Keratinocyte (primary cell): ENCODE measurements around the gene MLLT1. TPM values are rescaled to one million over a fixed set of nuclear protein-coding genes. Genes with fewer than 3 reads are reported as not detected.

Source experiments
- DNase-seq: peaks from one replicate; pipeline ENCODE4 v3.0.0-alpha.2; 2011; ENCODE audit warnings: low read depth, missing footprints, low spot score
- FAIRE-seq: peaks from 2 replicates; lab custom pipeline; 2011; peaks lifted over from hg19 to GRCh38; lab: Jason Lieb, UNC
- H2AFZ ChIP-seq: 2 replicates; pipeline ENCODE4 v1.6.0; 2012; ENCODE audit warnings: low read length, control low read depth, inconsistent platforms; ENCODE audit not compliant: control insufficient read depth
- H3K27ac ChIP-seq: 2 replicates; pipeline ENCODE4 v1.5.1; 2011; ENCODE audit warnings: low read length; ENCODE audit not compliant: control insufficient read depth, insufficient read depth
- H3K27me3 ChIP-seq: 3 replicates; pipeline ENCODE4 v1.6.0; 2011; ENCODE audit warnings: low read length; ENCODE audit not compliant: control insufficient read depth, insufficient read depth; ENCODE audit errors: extremely low read depth
- H3K36me3 ChIP-seq, 2 experiments: 2 replicates in 1 of 2; 3 replicates in 1 of 2; pipeline ENCODE4 v1.5.1; 2011; ENCODE audit warnings: low read length in 2 of 2, mild to moderate bottlenecking in 1 of 2; ENCODE audit not compliant: control insufficient read depth in 2 of 2, insufficient read depth in 2 of 2; ENCODE audit errors: extremely low read depth in 1 of 2
- H3K4me1 ChIP-seq: 3 replicates; pipeline ENCODE4 v1.5.1; 2011; ENCODE audit warnings: low read length; ENCODE audit not compliant: control insufficient read depth, insufficient read depth; ENCODE audit errors: extremely low read depth
- H3K4me2 ChIP-seq: 3 replicates; pipeline ENCODE4 v1.6.0; 2011; ENCODE audit warnings: low read depth, low read length; ENCODE audit not compliant: control insufficient read depth, insufficient read depth; ENCODE audit errors: extremely low read depth
- H3K4me3 ChIP-seq, 3 experiments: fragments of 200-600 bp in 1 of 3; sonication (generic) in 1 of 3; 2 replicates in 2 of 3; 3 replicates in 1 of 3; pipeline ENCODE4 v1.5.1; 2011 to 2016; ENCODE audit warnings: low read length in 3 of 3, mild to moderate bottlenecking in 3 of 3, control low read depth in 2 of 3, inconsistent platforms in 1 of 3, low read depth in 1 of 3, mixed read lengths in 1 of 3, mixed run types in 1 of 3, moderate library complexity in 1 of 3; ENCODE audit not compliant: control insufficient read depth in 2 of 3, insufficient read depth in 2 of 3; ENCODE audit errors: extremely low read depth in 1 of 3
- H3K79me2 ChIP-seq: 2 replicates; pipeline ENCODE4 v1.6.0; 2012; ENCODE audit warnings: low read length; ENCODE audit not compliant: control insufficient read depth, insufficient read depth
- H3K9ac ChIP-seq: 3 replicates; pipeline ENCODE4 v1.6.0; 2011; ENCODE audit warnings: low read length; ENCODE audit not compliant: control insufficient read depth, insufficient read depth; ENCODE audit errors: extremely low read depth
- H3K9me1 ChIP-seq: 3 replicates; pipeline ENCODE4 v1.6.0; 2011; ENCODE audit warnings: low read length; ENCODE audit not compliant: control insufficient read depth, insufficient read depth; ENCODE audit errors: extremely low read depth
- H3K9me3 ChIP-seq: 2 replicates; pipeline ENCODE4 v1.5.1; 2012; ENCODE audit warnings: low read depth, low read length; ENCODE audit not compliant: control insufficient read depth
- H4K20me1 ChIP-seq: 3 replicates; pipeline ENCODE4 v1.6.0; 2011; ENCODE audit warnings: low read length; ENCODE audit not compliant: control insufficient read depth, insufficient read depth; ENCODE audit errors: extremely low read depth
- EZH2 ChIP-seq: IDR thresholded peaks from one replicate; pipeline ENCODE4 v1.6.1; 2012; ENCODE audit warnings: inconsistent platforms, mild to moderate bottlenecking, low read length, moderate library complexity
- dilution Hi-C: fragments of 300-500 bp; cut with MboI; formaldehyde crosslinking; loops from one replicate; pipeline ENCODE4 v1.7.0; 2020; ENCODE audit warnings: low sequenced_read_pairs; ENCODE audit not compliant: extremely low pct_ligation_motif_present
- polyA plus RNA-seq, 5 experiments: library from polyadenylated mRNA; depleted of rRNA in 3 of 5; stranded (reverse) in 3 of 5; stranded (forward) in 1 of 5; unstranded in 1 of 5; fragments of >200 nt; gene quantifications; 1 replicate in 1 of 5; 2 replicates in 3 of 5; 3 replicates in 1 of 5; pipeline versions ENCODE4 v1.2.1 to v1.2.3, GENCODE V29; 2011 to 2012; ENCODE audit warnings: missing spikeins in 2 of 5, low read depth in 1 of 5, low replicate concordance in 1 of 5
- TF ChIP-seq, protein P1 (sequence below), 3 experiments: IDR thresholded peaks in 1 of 3; conservative IDR thresholded peaks in 1 of 3; optimal IDR thresholded peaks in 1 of 3; 2 replicates in 2 of 3; 3 replicates in 1 of 3; pipeline versions ENCODE3 to v1.5.1; 2011; ENCODE audit warnings: low read length in 3 of 3, mild to moderate bottlenecking in 3 of 3, moderate library complexity in 2 of 3, control low read depth in 1 of 3, inconsistent platforms in 1 of 3; ENCODE audit not compliant: insufficient read depth in 2 of 3; ENCODE audit errors: extremely low read depth in 1 of 3

The MLLT1 gene
- polyA plus RNA-seq, 1 donor (not counting 4 experiments of a cell fraction or from before 2014, with no cell fraction given) = 8.3 TPM

DNA sequence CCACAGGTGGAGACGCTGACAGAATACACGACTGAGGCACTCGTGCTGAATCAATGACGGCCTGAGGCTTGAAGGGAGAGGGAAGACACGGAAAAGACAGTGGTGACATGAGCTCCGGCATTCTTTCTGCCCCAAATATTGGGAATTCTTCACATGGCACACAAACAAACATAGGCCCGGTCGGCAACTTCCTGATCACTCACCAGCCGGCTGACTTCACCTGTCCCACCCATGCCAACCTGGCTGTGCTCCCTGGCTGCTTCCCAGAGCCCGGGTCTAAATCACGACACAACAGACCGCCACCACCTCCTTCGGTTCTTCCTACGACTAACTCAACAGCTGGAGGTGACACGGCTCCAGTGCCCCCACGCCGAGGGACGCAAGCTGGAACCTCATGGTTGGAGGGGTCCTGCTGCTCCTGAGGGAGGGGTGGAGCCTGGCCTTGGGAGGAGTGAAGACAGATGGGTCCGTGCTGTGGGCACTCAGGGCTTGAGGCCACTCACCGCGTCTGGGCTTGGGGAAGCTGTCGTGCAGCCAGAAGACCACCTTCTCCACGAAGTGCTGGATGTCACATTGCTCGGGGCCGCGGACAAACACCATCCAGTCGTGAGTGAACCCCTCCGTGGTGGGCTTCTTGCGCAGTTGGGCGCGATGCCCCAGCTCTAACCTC lies 9.6 kb downstream of the MLLT1 start:
- H3K9me3 ChIP-seq = no peaks in the 10 kb centered on the region
- H3K4me1 ChIP-seq = peaks cover 32% of the 10 kb centered on the region
- H3K4me2 ChIP-seq = no peak overlapping the region
- H3K27me3 ChIP-seq = no peaks in the 10 kb centered on the region
- H3K9ac ChIP-seq = no peak overlapping the region
- no peak overlapping the region for H3K27ac ChIP-seq
- H3K4me3 ChIP-seq = no peak overlapping the region
- H4K20me1 ChIP-seq = peaks cover 41% of the 10 kb centered on the region
- H3K9me1 ChIP-seq = no peaks in the 10 kb centered on the region
- FAIRE-seq (no peak), DNase-seq (no peak)
- dilution Hi-C loops = no loop called here
- H3K79me2 ChIP-seq = peaks cover 75% of the 10 kb centered on the region
- no peak overlapping the region for H2AFZ ChIP-seq
- TF ChIP-seq EZH2 = no peak
- TF ChIP-seq, protein P1, sequence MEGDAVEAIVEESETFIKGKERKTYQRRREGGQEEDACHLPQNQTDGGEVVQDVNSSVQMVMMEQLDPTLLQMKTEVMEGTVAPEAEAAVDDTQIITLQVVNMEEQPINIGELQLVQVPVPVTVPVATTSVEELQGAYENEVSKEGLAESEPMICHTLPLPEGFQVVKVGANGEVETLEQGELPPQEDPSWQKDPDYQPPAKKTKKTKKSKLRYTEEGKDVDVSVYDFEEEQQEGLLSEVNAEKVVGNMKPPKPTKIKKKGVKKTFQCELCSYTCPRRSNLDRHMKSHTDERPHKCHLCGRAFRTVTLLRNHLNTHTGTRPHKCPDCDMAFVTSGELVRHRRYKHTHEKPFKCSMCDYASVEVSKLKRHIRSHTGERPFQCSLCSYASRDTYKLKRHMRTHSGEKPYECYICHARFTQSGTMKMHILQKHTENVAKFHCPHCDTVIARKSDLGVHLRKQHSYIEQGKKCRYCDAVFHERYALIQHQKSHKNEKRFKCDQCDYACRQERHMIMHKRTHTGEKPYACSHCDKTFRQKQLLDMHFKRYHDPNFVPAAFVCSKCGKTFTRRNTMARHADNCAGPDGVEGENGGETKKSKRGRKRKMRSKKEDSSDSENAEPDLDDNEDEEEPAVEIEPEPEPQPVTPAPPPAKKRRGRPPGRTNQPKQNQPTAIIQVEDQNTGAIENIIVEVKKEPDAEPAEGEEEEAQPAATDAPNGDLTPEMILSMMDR (optimal IDR thresholded peaks at IDR 0.05 in 1 of 3, IDR thresholded peaks at IDR 0.05 in 1 of 3, conservative IDR thresholded peaks at IDR 0.05 in 1 of 3; ENCODE audit: extremely low read depth in 1 of 3, insufficient read depth in 2 of 3, low read length in 3 of 3) = no peak
- peaks cover 6 to 11% of the 10 kb centered on the region in 2 experiments for H3K36me3 ChIP-seq

DNA sequence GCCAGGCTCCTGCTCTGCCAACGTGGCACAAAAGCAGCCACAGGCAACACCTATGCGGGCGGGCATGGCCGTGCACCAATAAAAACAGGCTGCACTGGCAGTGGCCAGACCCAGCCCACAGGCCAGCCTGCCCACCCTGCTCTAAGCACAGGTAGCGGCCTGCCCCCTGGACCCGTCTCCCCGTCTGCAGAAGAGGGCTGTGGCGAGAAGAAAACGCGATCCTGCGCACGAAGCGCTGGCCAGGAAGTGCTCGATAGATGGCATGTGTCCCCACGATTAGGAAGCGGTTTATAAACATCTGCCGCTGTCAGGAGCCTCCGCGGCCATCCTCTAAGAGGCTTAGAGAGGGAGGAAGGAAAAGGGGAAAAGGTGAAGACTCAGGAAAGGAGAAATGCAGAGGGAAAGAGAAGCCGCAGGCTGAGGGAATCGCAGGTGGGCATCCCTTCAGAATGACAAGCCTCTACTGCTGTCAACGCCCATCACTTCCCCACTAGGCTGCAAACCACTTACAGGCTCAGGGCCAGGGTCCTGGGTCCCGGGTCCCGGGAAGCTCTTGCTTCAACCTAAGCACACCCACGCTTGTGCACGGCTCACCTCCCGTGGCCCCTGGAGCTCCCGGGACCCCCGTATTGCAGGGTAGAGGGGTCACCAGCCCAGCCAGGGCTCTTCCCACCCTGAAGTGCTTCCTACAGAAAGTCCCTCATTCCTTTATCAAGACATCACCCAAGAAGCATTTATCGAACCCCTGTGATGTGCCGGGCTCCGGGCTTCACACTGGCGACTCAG lies 10.5 kb downstream of the MLLT1 start:
- DNase-seq = no peak
- Histone ChIP-seq H2AFZ (no peak overlapping the region), H3K9me1 (no peaks in the 10 kb centered on the region), H3K9ac (no peak overlapping the region), H3K4me1 (peaks cover 27% of the 10 kb centered on the region), H3K4me3 (no peak overlapping the region), H4K20me1 (peaks cover 37% of the 10 kb centered on the region), H3K27me3 (no peaks in the 10 kb centered on the region), H3K27ac (no peak overlapping the region), H3K36me3 (peaks cover 6 to 11% of the 10 kb centered on the region in 2 experiments), H3K4me2 (no peak overlapping the region), H3K79me2 (peaks cover 74% of the 10 kb centered on the region), H3K9me3 (no peaks in the 10 kb centered on the region)
- no peak for FAIRE-seq
- TF ChIP-seq, protein P1 (optimal IDR thresholded peaks at IDR 0.05 in 1 of 3, IDR thresholded peaks at IDR 0.05 in 1 of 3, conservative IDR thresholded peaks at IDR 0.05 in 1 of 3; ENCODE audit: extremely low read depth in 1 of 3, insufficient read depth in 2 of 3, low read length in 3 of 3) = no peak
- TF ChIP-seq EZH2 = no peak
- dilution Hi-C loops = no loop called here
